Inflammatory macrophage (primary cell): ENCODE data around the gene MCF2L.
"Not testable (repeated sequence)": the region's sequence is repeated elsewhere in the genome, so short reads cannot be mapped to it uniquely, and the experiment has no call there.

Experiments used
- DNase-seq, 2 donors: peaks; one replicate each; pipeline ENCODE4 v3.0.0-alpha.2; 2020 to 2022

Gene MCF2L

GRCh38 chr13:113050734-113051431 lies 81.9 kb downstream of the MCF2L start:
- DNase-seq, result no peak

DNA sequence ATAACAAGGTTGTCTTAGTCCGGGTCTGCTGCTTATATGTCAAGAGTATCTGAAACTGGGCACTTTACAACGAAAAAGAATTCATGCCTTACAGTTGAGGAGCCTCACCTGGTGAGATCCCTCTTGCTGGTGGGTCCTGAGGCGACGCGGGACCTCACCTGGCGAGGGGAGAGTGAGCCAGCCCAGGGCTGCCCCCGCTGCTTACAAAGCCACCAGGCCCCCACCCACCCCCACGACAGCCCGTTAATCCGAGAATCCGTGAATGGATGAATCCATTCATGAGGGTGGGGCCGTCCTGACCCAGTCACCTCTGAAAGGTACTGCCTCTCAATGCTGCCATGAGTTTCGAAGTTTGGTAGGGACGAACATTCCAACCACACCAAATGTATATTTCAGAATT lies 82.6 kb downstream of the MCF2L start:
- no peak for DNase-seq

DNA sequence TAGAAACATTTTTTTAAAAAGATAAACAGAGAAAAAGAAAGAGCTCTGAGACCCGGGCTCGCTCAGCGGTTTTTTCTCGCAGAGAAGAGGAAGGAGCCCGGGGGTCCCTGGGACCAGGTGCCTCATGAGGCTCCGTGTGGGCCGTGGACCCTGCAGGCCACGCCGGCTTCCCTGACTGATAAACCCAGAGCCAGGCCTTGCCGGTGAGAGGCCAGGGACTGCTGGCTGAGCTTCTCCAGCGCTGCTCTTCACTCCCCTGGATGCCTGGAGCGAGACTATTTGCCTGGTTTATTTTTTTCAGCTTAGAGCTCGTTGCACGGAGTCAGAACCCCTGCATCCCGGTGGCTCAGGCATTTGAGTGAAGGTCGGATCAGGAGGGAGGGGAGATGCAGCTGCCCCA lies 83.2 kb downstream of the MCF2L start:
- no peak for DNase-seq

- DNase-seq, result no peak
Measured at GRCh38 chr13:113052971-113053370, 84.0 kb downstream of the MCF2L start.

- DNase-seq, result no peak
Measured at GRCh38 chr13:113053376-113053775, 84.4 kb downstream of the MCF2L start.

DNA sequence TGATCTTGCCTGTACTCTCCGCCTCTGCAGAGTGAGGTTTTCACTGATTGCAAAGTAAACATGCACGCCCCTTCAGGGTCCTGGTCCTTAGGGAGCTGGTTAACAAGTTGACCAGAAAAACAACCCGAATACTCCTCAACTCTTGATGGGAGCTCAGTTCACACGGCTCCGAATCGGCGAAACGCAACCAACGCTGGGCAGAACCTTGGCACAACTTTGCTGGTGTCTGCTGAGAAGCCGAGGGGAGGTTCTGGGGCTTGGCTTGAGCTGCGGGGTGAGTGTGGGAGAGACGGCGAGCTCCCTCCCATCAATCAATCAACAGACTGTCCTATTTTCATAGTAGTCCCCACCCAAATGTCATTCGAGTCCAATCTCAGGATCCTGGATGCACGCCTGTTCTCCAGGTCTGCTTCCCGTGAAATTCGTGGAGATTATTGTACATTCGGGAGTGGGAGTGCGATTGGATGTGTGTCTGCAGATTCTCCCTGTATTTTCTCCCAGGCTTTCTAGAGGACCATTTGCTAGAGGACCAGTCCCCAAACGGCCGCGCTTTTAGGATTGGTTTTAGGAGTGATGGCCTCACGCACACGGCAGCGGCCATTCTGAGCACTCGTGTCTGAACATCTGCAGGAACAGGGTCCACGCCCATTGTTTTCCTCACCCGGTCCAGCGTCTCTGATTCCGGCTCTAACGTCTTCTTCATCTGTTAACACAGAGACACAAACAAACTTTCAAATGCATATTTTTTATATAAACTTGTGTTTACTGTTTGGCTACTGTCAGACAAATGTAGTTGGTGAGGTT lies 85.0 kb downstream of the MCF2L start:
- DNase-seq, result no peak

DNA sequence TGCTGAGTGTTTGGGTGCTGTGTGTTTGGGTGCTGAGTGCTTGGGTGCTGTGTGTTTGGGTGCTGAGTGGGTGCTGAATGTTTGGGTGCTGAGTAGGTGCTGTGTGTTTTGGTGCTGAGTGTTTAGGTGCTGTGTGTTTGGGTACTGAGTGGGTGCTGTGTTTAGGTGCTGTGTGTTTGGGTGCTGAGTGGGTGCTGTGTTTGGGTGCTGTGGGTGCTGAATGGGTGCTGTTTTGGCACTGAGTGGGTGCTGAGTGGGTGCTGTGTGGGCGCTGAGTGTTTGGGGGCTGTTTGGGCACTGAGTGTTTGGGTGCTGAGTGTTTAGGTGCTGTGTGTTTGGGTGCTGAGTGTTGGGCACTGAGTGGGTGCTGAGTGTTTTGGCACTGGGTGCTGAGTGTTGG lies 88.1 kb downstream of the MCF2L start:
- no peak for DNase-seq

DNA sequence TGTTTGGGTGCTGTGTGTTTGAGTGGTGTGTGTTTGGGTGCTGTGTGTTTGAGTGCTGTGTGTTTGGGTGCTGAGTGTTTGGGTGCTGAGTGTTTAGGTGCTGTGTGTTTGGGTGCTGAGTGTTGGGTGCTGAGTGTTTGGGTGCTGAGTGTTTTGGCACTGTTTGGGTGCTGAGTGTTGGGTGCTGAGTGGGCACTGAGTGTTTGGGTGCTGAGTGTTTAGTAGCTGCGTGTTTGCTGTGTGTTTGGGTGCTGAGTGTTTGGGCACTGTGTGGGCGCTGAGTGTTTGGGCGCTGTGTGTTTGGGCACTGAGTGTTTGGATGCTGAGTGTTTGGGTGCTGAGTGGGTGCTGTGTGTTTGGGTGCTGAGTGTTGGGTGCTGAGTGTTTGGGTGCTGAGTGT lies 88.5 kb downstream of the MCF2L start:
- DNase-seq, result not testable (repeated sequence)

DNA sequence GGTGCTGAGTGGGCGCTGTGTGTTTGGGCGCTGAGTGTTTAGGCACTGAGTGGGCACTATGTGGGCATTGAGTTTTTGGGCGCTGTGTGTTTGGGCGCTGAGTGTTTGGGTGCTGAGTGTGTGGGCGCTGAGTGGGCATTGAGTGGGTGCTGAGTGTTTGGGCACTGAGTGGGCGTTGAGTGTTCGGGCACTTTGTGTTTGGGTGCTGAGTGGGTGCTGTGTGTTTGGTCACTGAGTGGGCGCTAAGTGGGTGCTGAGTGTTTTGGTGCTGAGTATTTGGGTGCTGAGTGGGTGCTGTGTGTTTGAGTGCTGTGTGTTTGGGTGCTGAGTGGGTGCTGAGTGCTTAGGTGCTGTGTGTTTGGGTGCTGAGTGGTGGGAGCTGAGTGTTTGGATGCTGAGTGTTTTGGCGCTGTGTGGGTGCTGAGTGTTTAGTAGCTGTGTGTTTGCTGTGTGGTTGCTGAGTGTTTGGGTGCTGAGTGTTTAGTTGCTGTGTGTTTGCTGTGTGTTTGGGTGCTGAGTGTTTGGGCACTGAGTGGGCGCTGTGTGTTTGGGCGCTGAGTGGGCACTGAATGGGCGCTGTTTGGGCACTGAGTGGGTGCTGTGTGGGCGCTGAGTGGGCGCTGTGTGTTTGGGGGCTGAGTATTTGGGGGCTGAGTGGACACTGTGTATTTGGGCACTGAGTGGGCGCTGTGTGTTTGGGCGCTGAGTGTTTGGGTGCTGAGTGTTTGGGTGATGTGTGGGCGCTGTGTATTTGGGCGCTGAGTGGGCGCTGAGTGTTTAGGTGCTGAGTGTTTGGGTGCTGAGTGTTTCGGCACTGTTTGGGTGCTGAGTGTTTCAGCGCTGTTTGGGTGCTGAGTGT lies 89.3 kb downstream of the MCF2L start:
- DNase-seq, result no peak

DNA sequence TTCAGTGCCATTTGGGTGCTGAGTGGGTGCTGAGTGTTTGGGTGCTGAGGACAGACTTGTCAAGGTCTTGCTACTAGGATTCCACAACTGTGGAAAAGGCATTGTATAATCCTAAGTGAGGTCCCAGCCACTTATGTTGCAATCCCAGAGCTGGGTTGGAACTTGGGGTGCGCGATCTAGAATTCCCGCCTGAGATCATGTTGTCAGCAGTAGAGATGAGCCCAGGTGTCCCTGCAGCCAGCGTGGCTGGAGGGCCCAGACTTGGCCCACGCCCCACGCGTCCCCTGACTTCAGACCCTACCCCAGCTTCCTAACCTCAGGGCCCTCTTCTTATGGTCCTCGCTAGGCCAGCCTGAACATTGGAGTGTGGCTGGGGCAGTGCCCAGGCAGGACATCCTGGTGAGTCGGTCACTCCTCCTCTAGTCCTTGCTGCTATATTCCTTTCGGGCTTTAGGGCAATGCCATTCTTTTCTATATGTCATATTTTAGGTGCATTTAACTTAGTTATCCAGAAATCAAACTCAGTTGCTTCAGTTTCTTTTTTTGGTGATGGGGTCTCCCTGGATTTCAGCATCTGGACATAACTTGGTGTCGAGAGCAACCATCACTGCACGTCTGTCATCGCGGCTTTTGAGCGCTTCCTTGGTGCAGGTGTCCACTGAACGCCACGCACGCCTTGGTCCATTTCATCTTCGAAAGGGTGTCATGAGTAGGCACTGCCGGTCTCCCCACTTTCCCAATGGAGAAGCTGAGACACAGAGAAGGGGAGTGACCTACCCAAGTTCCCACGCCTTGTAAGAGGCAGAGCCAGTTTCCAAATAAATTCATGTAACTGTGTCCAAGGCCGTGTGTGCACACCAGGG lies 90.2 kb downstream of the MCF2L start:
- no peak for DNase-seq

- no peak for DNase-seq
Measured at GRCh38 chr13:113059891-113060290, 90.9 kb downstream of the MCF2L start.

DNA sequence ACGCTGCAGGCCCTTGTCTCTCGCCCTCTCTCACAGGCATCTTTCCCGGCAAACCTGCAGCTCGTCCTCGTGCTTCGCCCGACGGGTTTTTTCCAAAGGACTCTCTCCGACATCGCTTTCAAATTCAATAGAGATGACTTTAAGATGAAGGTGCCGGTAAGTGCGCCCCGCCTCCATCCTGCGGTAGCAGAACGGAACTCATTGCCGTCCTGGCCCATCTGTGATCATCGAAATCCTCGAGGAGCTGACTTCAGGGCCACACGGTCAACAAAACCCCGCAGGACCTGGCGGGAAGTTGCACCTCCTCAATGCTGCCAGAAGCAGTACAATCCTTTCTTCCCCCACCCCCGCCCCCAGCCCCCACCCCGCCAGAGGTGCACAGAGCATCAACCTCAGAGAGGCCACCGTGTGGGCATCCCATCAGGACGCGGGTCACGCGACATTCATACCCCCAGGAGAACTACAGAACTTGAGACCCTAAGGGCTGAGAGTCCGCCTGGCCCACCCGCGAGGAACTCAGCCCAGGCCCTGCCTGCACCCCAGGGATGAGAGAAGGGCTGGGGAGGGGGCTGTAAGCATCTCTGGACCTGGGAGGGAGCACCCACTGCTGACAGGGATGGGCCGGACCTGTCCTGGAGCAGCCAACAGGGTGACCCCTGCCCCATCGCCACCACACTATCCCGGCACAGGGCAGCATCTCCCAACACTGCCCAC lies 91.7 kb downstream of the MCF2L start:
- DNase-seq, result no peak

DNA sequence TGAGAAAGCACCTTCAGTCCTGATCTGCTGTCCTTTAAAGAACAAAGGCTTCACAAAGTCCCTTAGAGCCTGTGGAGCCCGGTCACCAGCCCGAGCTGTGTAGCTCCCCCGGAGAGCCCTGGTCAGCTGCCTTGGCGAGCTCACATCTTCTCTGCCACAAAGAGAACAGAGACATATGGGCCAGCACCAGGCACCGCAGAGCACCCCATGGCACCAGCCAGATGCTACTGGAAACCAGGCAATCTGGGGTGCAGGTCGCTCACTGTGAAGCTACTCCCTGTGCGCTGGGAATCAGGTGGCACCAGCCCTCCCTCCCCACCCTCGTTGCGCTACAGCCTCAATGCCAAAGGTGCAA lies 92.2 kb downstream of the MCF2L start:
- no peak for DNase-seq

DNA sequence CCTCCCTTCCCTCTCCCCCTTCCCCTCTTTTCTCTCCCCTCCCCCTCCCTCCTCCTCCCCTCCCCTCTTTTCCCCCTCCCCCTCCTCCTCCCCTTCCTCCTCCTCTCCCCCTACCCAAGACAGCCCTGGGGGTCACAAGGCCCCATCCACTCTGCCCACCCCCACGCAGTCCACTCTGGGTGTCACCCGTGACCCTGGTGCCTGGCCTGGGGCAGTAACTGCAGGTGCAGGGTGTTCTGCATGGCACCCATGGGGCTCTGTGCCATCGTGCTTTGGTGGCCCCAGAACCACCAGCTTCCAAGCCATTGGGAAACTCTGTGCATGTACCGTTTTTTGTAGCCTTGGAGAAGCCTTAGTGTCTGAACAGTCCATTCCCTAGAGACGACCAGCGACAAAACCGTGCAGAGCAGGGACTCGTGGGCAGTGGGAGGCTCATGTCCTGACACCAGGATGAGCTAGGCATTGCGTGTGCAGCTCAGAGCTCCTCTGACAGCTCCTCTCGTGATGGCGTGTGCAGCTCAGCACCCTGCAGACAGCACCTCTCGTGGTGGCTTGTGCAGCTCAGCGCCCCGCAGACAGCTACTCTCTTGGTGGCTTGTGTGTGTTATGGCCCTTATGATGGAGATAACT lies 92.9 kb downstream of the MCF2L start:
- no peak for DNase-seq

DNA sequence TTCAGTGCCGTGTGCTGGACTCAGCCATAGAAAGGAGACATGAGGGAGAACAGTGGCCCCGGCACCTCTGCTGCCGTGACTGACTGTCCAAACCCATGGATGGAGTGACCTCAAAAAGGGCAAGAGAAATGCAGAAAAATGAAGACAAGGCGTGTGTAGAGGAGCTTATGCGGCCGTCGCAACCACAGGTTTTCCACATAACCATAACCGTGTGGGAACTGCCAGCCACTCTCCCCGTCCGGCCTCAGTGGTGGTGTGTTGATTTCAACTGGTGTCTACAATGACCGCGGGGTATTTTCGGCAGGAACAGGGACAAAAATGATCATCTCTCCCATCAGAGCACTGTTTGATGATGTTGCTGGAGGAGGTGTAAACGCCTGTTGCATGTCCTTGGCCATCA lies 93.7 kb downstream of the MCF2L start:
- no peak for DNase-seq

DNA sequence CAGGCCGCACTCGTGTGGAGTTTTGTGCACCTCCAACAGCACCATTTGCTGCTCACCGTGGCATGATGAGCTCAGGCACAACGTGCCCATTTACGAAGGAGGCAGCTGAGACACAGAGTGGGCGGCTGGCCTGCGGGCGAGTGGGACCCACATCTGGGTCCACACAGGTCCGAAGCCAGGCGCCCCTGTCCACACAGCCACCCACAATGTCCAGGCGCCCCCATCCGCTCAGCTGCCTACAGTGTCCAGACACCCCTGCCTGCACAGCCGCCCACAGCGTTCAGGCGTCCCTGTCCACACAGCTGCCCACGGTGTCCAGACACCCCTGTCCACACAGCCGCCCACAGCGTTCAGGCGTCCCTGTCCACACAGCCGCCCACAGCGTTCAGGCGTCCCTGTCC lies 94.1 kb downstream of the MCF2L start:
- DNase-seq, result no peak

GRCh38 chr13:113064000-113064533 lies 95.1 kb downstream of the MCF2L start:
- DNase-seq, result no peak

DNA sequence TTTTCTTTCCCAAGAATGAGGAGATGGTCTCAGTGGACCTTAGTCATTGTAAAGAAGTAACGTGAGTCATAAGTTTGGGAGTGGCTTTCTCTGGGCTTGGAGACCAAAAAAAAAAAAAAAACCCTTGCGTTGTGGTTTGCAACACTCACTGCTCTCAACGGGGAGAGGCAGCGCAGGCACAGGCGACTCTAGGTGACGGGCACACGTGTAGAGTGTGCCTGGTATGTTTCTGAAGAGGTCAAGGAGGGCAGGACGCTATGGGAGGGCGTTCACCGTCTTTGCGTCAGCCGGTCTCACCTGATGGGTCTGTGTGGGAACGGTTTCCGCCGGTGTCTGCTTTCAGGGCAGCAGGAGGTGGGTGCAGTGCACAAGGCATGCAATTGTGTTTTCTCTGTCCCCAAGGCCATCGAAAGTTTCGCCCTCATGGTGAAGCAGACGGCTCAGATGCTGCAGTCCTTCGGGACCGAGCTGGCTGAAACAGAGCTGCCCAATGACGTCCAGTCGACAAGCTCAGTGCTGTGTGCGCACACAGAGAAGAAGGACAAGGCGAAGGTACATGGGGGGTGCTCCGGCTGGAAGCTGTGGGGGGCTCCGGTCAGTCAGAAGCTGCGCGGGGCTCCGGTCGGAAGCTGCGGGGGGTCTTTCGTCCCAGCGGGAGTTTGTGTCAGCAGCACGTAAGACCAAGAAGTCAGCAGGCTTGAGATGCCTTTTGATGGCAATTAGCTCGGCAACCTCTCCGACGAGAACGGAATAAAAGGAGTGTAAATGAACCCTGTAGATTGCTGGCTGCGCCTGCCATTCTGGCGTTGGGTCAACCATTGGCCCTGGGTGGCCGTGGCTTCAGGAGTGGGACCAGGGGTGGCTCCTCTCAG lies 95.8 kb downstream of the MCF2L start:
- no peak for DNase-seq

DNA sequence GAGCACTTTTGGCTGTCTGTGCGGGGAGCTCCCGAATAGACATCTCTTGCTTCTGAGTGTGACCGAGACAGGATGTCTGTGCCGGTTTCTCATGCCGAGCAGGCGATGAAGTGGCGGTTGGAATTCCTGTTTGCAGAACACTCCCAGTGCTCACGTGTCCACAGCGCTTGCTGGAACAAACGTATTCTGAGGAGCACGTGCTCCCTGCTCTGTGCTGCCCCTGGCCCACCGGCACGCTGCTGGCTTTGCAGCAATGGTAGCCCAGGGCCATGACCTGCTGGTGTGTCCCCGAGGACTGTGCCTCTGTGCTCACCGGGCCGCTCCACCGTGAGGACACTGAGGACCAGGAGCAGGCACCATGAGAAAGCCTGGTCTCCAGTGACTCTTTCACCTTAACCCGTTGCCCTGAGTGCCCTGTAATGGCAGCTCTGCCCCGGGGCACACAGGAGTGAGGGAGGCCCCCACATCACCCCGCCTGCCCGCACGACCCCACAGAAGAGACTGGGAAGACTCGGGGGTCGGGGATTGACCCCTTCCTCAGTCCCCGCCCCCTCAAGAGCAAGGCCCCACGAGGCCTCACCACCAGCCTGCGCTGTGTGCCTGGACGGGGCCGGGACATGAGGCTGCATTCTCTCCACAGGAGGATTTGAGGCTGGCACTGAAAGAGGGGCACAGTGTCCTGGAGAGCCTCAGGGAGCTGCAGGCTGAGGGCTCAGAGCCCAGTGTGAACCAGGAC lies 96.6 kb downstream of the MCF2L start:
- no peak for DNase-seq
